HAP-1 (cell line): ENCODE measurements around the gene TAL1.
A peak's percentile ranks its signal among the peaks of the same experiment; 100 is the strongest.

Experiments
- DNase-seq, 2 experiments: peaks; one replicate each; pipeline ENCODE4 v3.0.0-alpha.2; 2016 to 2020; ENCODE audit warnings: low spot score in 2 of 2
- H3K27me3 ChIP-seq: fragments of 250-450 bp; sonication (Bioruptor Pico); 2 replicates; pipeline ENCODE4 v1.5.1; 2020; ENCODE audit warnings: low read depth, mild to moderate bottlenecking, moderate library complexity
- H3K36me3 ChIP-seq: fragments of 250-450 bp; sonication (Bioruptor Pico); replicated peaks from 2 replicates; pipeline ENCODE4 v1.5.1; 2020; ENCODE audit warnings: mild to moderate bottlenecking
- H3K4me1 ChIP-seq: fragments of 250-450 bp; sonication (Bioruptor Pico); 2 replicates; pipeline ENCODE4 v1.5.1; 2020; ENCODE audit warnings: mild to moderate bottlenecking
- H3K4me3 ChIP-seq: fragments of 250-450 bp; sonication (Bioruptor Pico); 2 replicates; pipeline ENCODE4 v1.5.1; 2020; ENCODE audit warnings: mild to moderate bottlenecking, moderate library complexity
- H3K9me3 ChIP-seq: fragments of 250-450 bp; sonication (Bioruptor Pico); 2 replicates; pipeline ENCODE4 v1.5.1; 2020; ENCODE audit warnings: mild to moderate bottlenecking, moderate library complexity
- in situ Hi-C: fragments of 300-500 bp; cut with MboI; formaldehyde crosslinking; loops from 3 replicates; pipeline ENCODE4 v1.14.3; 2020; ENCODE audit warnings: low sequenced_read_pairs, inconsistent platforms, mixed read lengths

TAL1 gene

DNA sequence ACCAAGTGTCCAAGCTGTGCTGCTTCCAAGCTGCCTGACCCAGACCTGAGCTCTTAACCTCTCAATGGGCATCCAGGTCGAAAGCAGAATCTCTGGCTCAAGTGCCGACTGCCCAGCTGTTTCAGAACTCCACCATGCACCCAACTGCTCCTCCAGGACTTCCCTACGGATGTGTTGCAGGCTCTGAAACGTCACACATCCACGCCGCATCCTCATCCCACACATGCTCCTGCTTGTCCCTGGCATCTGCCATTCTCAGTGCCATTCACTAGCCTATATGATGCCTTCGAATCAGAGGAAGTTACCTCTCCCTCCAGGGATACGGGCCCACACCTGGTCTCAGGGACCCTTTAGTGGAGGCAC, 53.4 kb downstream of the TAL1 start:
- Histone ChIP-seq H3K4me3 (no peak overlapping the region), H3K4me1 (peaks cover 4% of the 10 kb centered on the region; the same call in 1 of the 2 replicates), H3K27me3 (no peaks in the 10 kb centered on the region; the same call in 1 of the 2 replicates), H3K9me3 (no peaks in the 10 kb centered on the region), H3K36me3 (no peaks in the 10 kb centered on the region)
- in situ Hi-C loops, result loop anchor here (10.0 kb wide), 1 partner anchor 546 kb away; no protein-coding TSS in a partner anchor
- DNase-seq, result no peak

GRCh38 chr1:47178020-47178419, 54.0 kb downstream of the TAL1 start:
- no peak for DNase-seq
- in situ Hi-C loops, result loop anchor here (10.0 kb wide), 1 partner anchor 547 kb away; no protein-coding TSS in a partner anchor
- Histone ChIP-seq H3K36me3 (no peaks in the 10 kb centered on the region), H3K4me3 (no peak overlapping the region), H3K27me3 (no peaks in the 10 kb centered on the region; the same call in 1 of the 2 replicates), H3K4me1 (peaks cover 4% of the 10 kb centered on the region; the same call in 1 of the 2 replicates), H3K9me3 (no peaks in the 10 kb centered on the region)

GRCh38 chr1:47175227-47175934, 56.6 kb downstream of the TAL1 start:
- peaks cover 4% of the 10 kb centered on the region; the same call in 1 of the 2 replicates for H3K4me1 ChIP-seq
- H3K36me3 ChIP-seq, result no peaks in the 10 kb centered on the region
- no peak overlapping the region for H3K4me3 ChIP-seq
- no peaks in the 10 kb centered on the region for H3K9me3 ChIP-seq
- DNase-seq, result peak; percentile 60 to 74
- no peaks in the 10 kb centered on the region; the same call in 1 of the 2 replicates for H3K27me3 ChIP-seq
- in situ Hi-C loops, result loop anchor here (10.0 kb wide), 1 partner anchor 549 kb away; no protein-coding TSS in a partner anchor

DNA sequence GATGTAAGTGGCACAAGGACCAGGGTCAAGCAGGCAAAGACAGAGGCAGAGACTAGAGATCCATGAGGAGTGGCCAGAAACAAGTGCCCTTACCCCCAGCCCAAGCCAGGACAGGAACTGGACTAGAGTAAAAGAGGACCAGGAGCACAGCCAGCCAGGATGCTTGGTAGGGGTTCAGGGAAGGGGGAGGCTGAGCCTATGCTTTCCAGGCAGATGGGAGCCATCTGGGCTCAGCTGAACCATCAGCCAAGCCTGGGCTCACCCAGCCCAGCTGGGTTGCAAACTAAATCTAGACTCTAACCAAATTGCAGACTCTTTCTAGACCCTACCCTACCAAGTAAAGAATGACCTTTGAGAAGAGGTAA, 57.4 kb downstream of the TAL1 start:
- peaks cover 4% of the 10 kb centered on the region; the same call in 1 of the 2 replicates for H3K4me1 ChIP-seq
- H3K36me3 ChIP-seq, result no peaks in the 10 kb centered on the region
- no peaks in the 10 kb centered on the region; the same call in 1 of the 2 replicates for H3K27me3 ChIP-seq
- in situ Hi-C loops, result loop anchor here (10.0 kb wide), 1 partner anchor 550 kb away; no protein-coding TSS in a partner anchor
- no peak overlapping the region for H3K4me3 ChIP-seq
- DNase-seq, result no peak
- no peaks in the 10 kb centered on the region for H3K9me3 ChIP-seq

GRCh38 chr1:47172782-47173181, 59.2 kb downstream of the TAL1 start:
- Histone ChIP-seq H3K27me3 (no peaks in the 10 kb centered on the region; the same call in 1 of the 2 replicates), H3K9me3 (no peaks in the 10 kb centered on the region), H3K4me3 (no peak overlapping the region), H3K4me1 (no peaks in the 10 kb centered on the region), H3K36me3 (no peaks in the 10 kb centered on the region)
- DNase-seq, result no peak
- in situ Hi-C loops, result loop anchor here (10.0 kb wide), 1 partner anchor 552 kb away; no protein-coding TSS in a partner anchor
